SKM-1 (cell line): ENCODE measurements around the gene EMC9.
"Not testable (repeated sequence)": the region's sequence is repeated elsewhere in the genome, so short reads cannot be mapped to it uniquely, and the experiment has no call there.

Source experiments
- DNase-seq: peaks from one replicate; lab custom pipeline; 2025; ENCODE audit not compliant: unreplicated experiment; lab: John Stamatoyannopoulos, UW

The EMC9 gene

GRCh38 chr14:24110523-24110922, 30.9 kb downstream of the EMC9 start:
- DNase-seq, result no peak

GRCh38 chr14:24110060-24110459, 31.3 kb downstream of the EMC9 start:
- DNase-seq, result no peak

GRCh38 chr14:24108336-24108874, 33.0 kb downstream of the EMC9 start:
- DNase-seq, result no peak

GRCh38 chr14:24106672-24107271, 34.6 kb downstream of the EMC9 start:
- no peak for DNase-seq

- not testable (repeated sequence) for DNase-seq
Observed at GRCh38 chr14:24105609-24106239, 35.7 kb downstream of the EMC9 start.

GRCh38 chr14:24103451-24103850, 37.9 kb downstream of the EMC9 start:
- no peak for DNase-seq

GRCh38 chr14:24102357-24103048, 38.9 kb downstream of the EMC9 start:
- no peak for DNase-seq

GRCh38 chr14:24100982-24101494, 40.4 kb downstream of the EMC9 start:
- DNase-seq, result no peak

GRCh38 chr14:24100197-24100981, 41.0 kb downstream of the EMC9 start:
- no peak for DNase-seq

GRCh38 chr14:24098927-24099813, 42.2 kb downstream of the EMC9 start:
- DNase-seq, result no peak

GRCh38 chr14:24098229-24098926, 43.0 kb downstream of the EMC9 start:
- DNase-seq, result no peak

GRCh38 chr14:24096545-24097181, 44.7 kb downstream of the EMC9 start:
- DNase-seq, result no peak

- DNase-seq, result peak; percentile 6
Observed at GRCh38 chr14:24095271-24096068, 45.9 kb downstream of the EMC9 start.

GRCh38 chr14:24094841-24095270, 46.5 kb downstream of the EMC9 start:
- DNase-seq, result no peak

GRCh38 chr14:24093901-24094840, 47.2 kb downstream of the EMC9 start, which contains the start of gene PCK2:
TSS of gene PCK2 (plus strand) at chr14:24094311. CDS start at chr14:24094406, 95 bp downstream.
- peak; percentile 34 for DNase-seq

- DNase-seq, result no peak
Observed at GRCh38 chr14:24093207-24093900, 48.0 kb downstream of the EMC9 start.
